Measurements from ENCODE around the gene SNX11. TPM values are rescaled to one million over a fixed set of nuclear protein-coding genes. Genes with fewer than 3 reads are reported as not detected.

Gene SNX11
- total and polyA plus RNA-seq, 3 experiments from 2014 or later = 26.5 to 45.2 (median 43.3) TPM

Other genes with a start within 250 kb of the SNX11 start
- 10 to 100 TPM; 21.5 to 22.1 TPM for gene SP2, start 211.5 kb upstream of the SNX11 start, total RNA-seq
- gene SP2, start 211.5 kb upstream of the SNX11 start, polyA plus RNA-seq = 13.4 TPM
- gene PNPO, start 166.2 kb upstream of the SNX11 start, total RNA-seq = 10 to 100 TPM; 55.5 to 57.7 TPM
- 20.3 TPM for gene PNPO, start 166.2 kb upstream of the SNX11 start, polyA plus RNA-seq
- not detected for gene PRR15L, start 149.9 kb upstream of the SNX11 start, total RNA-seq
- gene PRR15L, start 149.9 kb upstream of the SNX11 start, polyA plus RNA-seq = not detected
- gene CDK5RAP3, start 136.7 kb upstream of the SNX11 start, total RNA-seq = 100 to 1,000 TPM; 178 to 184 TPM
- 81.3 TPM for gene CDK5RAP3, start 136.7 kb upstream of the SNX11 start, polyA plus RNA-seq
- 1 to 10 TPM; 7.6 to 8.3 TPM for gene COPZ2, start 70.0 kb upstream of the SNX11 start, total RNA-seq
- gene COPZ2, start 70.0 kb upstream of the SNX11 start, polyA plus RNA-seq = 3.3 TPM
- 10 to 100 TPM; 94.5 to 98.4 TPM for gene NFE2L1, start 59.4 kb upstream of the SNX11 start, total RNA-seq
- 13.1 TPM for gene NFE2L1, start 59.4 kb upstream of the SNX11 start, polyA plus RNA-seq
- gene CBX1, start 6.3 kb upstream of the SNX11 start, total RNA-seq = 10 to 100 TPM; 63.1 to 65.1 TPM
- 21.1 TPM for gene CBX1, start 6.3 kb upstream of the SNX11 start, polyA plus RNA-seq

All from CD8-positive, alpha-beta memory T cell (primary cell).